WTC11 (cell line): ENCODE measurements around the gene TBC1D4. TPM values are rescaled to one million over a fixed set of nuclear protein-coding genes. Genes with fewer than 3 reads are reported as not detected.

Experiments used
- ATAC-seq: fragments of 200-7000 bp; cut with Tn5 transposase; 2 replicates; pipeline ENCODE4 v1.10.0; 2021; ENCODE audit warnings: mild to moderate bottlenecking, moderate library complexity
- Bru-seq: library from RNA; stranded (reverse); fragments of 400-500 nt; gene quantifications from one replicate; lab custom pipeline; 2021; lab: Mats Ljungman, UMichigan
- CTCF ChIA-PET: fragments of 300-600 bp; sonication (Branson Sonifier 250); formaldehyde crosslinking; loops from one replicate; lab custom pipeline; 2021; ENCODE audit warnings: antibody characterized with exemption; lab: Charles Lee
- POLR2A ChIA-PET: fragments of 350-600 bp; sonication (Branson Sonifier 250); formaldehyde crosslinking; loops from one replicate; lab custom pipeline; 2021; ENCODE audit warnings: antibody characterized with exemption; lab: Charles Lee
- DNase-seq: peaks from one replicate; pipeline ENCODE4 v3.0.0; 2021; ENCODE audit warnings: low spot score
- H3K27ac Mint-ChIP-seq: 2 replicates; pipeline ENCODE4 v1.8.0; 2021; ENCODE audit warnings: mixed read lengths
- H3K27me3 Mint-ChIP-seq: 2 replicates; pipeline ENCODE4 v1.8.0; 2021; ENCODE audit warnings: low read depth, mild to moderate bottlenecking, moderate library complexity, mixed read lengths
- H3K36me3 Mint-ChIP-seq: 2 replicates; pipeline ENCODE4 v1.8.0; 2021; ENCODE audit warnings: mixed read lengths
- H3K4me1 Mint-ChIP-seq: 2 replicates; pipeline ENCODE4 v1.8.0; 2022; ENCODE audit warnings: mixed read lengths
- H3K4me3 Mint-ChIP-seq: 2 replicates; pipeline ENCODE4 v1.8.0; 2021; ENCODE audit warnings: mild to moderate bottlenecking, moderate library complexity, mixed read lengths
- H3K9me3 Mint-ChIP-seq: 2 replicates; pipeline ENCODE4 v1.8.0; 2021; ENCODE audit warnings: mixed read lengths
- AR ChIP-seq: fragments of 250-450 bp; sonication (Bioruptor Pico); IDR thresholded peaks from 2 replicates; pipeline ENCODE4 v1.9.0; 2021; ENCODE audit warnings: mild to moderate bottlenecking
- CREM ChIP-seq: sonication (generic); formaldehyde crosslinking; IDR thresholded peaks from 2 replicates; pipeline ENCODE4 v1.8.1; 2022; ENCODE audit warnings: mild to moderate bottlenecking, missing genetic modification reagents, moderate library complexity
- CTCF ChIP-seq: fragments of 200-600 bp; IDR thresholded peaks from 2 replicates; pipeline ENCODE4 v1.8.0; 2022; ENCODE audit warnings: antibody characterized with exemption
- E2F5 ChIP-seq: sonication (generic); formaldehyde crosslinking; IDR thresholded peaks from 2 replicates; pipeline ENCODE4 v1.8.1; 2022; ENCODE audit warnings: mild to moderate bottlenecking, moderate library complexity, missing genetic modification reagents
- FOXK1 ChIP-seq: sonication (generic); formaldehyde crosslinking; IDR thresholded peaks from 2 replicates; pipeline ENCODE4 v1.8.0; 2022; ENCODE audit warnings: mild to moderate bottlenecking, moderate library complexity, missing genetic modification reagents
- GABPB1 ChIP-seq: sonication (generic); formaldehyde crosslinking; IDR thresholded peaks from 2 replicates; pipeline ENCODE4 v1.8.1; 2023; ENCODE audit warnings: mild to moderate bottlenecking, missing genetic modification reagents
- HMGA2 ChIP-seq: fragments of 250-450 bp; sonication (Bioruptor Pico); IDR thresholded peaks from 2 replicates; pipeline ENCODE4 v1.4.0; 2021; ENCODE audit warnings: mild to moderate bottlenecking, moderate library complexity
- HMGXB4 ChIP-seq: sonication (generic); formaldehyde crosslinking; IDR thresholded peaks from 2 replicates; pipeline ENCODE4 v1.8.1; 2023; ENCODE audit warnings: mild to moderate bottlenecking, moderate library complexity, missing genetic modification reagents
- KAT7 ChIP-seq: sonication (generic); formaldehyde crosslinking; IDR thresholded peaks from 2 replicates; pipeline ENCODE4 v1.8.1; 2023; ENCODE audit warnings: missing genetic modification reagents, mild to moderate bottlenecking, borderline replicate concordance
- NFYB ChIP-seq: sonication (generic); formaldehyde crosslinking; conservative IDR thresholded peaks from 2 replicates; pipeline ENCODE4 v1.8.0; 2022; ENCODE audit warnings: low read depth, missing genetic modification reagents
- OVOL2 ChIP-seq: fragments of 250-450 bp; sonication (Bioruptor Pico); IDR thresholded peaks from 2 replicates; pipeline ENCODE4 v1.9.0; 2021; ENCODE audit warnings: mild to moderate bottlenecking, borderline replicate concordance
- PRDM15 ChIP-seq: sonication (generic); formaldehyde crosslinking; IDR thresholded peaks from 2 replicates; pipeline ENCODE4 v1.8.0; 2022; ENCODE audit warnings: missing genetic modification reagents
- PRRX2 ChIP-seq: fragments of 250-450 bp; sonication (Bioruptor Pico); IDR thresholded peaks from 2 replicates; pipeline ENCODE4 v1.8.0; 2021; ENCODE audit warnings: mild to moderate bottlenecking
- SMAD3 ChIP-seq: sonication (generic); formaldehyde crosslinking; IDR thresholded peaks from 2 replicates; pipeline ENCODE4 v1.8.0; 2022; ENCODE audit warnings: missing genetic modification reagents, mild to moderate bottlenecking, borderline replicate concordance
- SMAD4 ChIP-seq: sonication (generic); formaldehyde crosslinking; IDR thresholded peaks from 2 replicates; pipeline ENCODE4 v1.8.0; 2022; ENCODE audit warnings: mild to moderate bottlenecking, missing genetic modification reagents
- SP1 ChIP-seq: sonication (generic); formaldehyde crosslinking; conservative IDR thresholded peaks from 2 replicates; pipeline ENCODE4 v1.8.1; 2022; ENCODE audit warnings: missing genetic modification reagents
- TEAD4 ChIP-seq: sonication (generic); formaldehyde crosslinking; IDR thresholded peaks from 2 replicates; pipeline ENCODE4 v1.8.0; 2022; ENCODE audit warnings: mild to moderate bottlenecking, missing genetic modification reagents
- ZBTB43 ChIP-seq: sonication (generic); formaldehyde crosslinking; IDR thresholded peaks from 2 replicates; pipeline ENCODE4 v1.8.1; 2023; ENCODE audit warnings: mild to moderate bottlenecking, missing genetic modification reagents
- ZNF121 ChIP-seq: sonication (generic); formaldehyde crosslinking; IDR thresholded peaks from 2 replicates; pipeline ENCODE4 v1.8.0; 2023; ENCODE audit warnings: missing genetic modification reagents
- ZNF263 ChIP-seq: sonication (generic); formaldehyde crosslinking; IDR thresholded peaks from 2 replicates; pipeline ENCODE4 v1.8.1; 2022; ENCODE audit warnings: low read depth, mild to moderate bottlenecking, moderate library complexity, missing genetic modification reagents
- ZNF317 ChIP-seq: sonication (generic); formaldehyde crosslinking; IDR thresholded peaks from 2 replicates; pipeline ENCODE4 v1.8.1; 2023; ENCODE audit warnings: low read depth, mild to moderate bottlenecking, moderate library complexity, missing genetic modification reagents, borderline replicate concordance
- long read RNA-seq, 3 experiments: library from RNA in 1 of 3; library from capped mRNA in 1 of 3; library from polyadenylated mRNA in 1 of 3; unstranded in 2 of 3; stranded (forward) in 1 of 3; transcript quantifications; one replicate each; pipeline ENCODE4 v2.0.0, GENCODE V29; 2021
- total RNA-seq: library from RNA; stranded (reverse); gene quantifications from 3 replicates; pipeline ENCODE4 v1.2.3, GENCODE V29; 2021

TBC1D4 gene
- total RNA-seq (30.1 to 37.1 TPM (median 30.4 TPM) in 3 replicates), Bru-seq, nascent RNA (percentile 79 among the genes with signal in this experiment)
- long read RNA-seq, experiment 1, full-length matches to known transcripts: 79 of 133 reads
- long read RNA-seq, experiment 1, partial matches to known transcripts: 30 of 133 reads
- long read RNA-seq, experiment 1, other reads (novel, unspliced or antisense): 24 of 133 reads
- long read RNA-seq, experiment 2, full-length matches to known transcripts: 11 of 44 reads
- long read RNA-seq, experiment 2, partial matches to known transcripts: 11 of 44 reads
- long read RNA-seq, experiment 2, other reads (novel, unspliced or antisense): 22 of 44 reads
- long read RNA-seq, experiment 3, partial matches to known transcripts: 0 of 1 reads
- long read RNA-seq, experiment 3, other reads (novel, unspliced or antisense): 1 of 1 reads

GRCh38 chr13:75482070-75482819, at the start of gene TBC1D4:
Gene TBC1D4, minus strand, starts transcription at chr13:75482169. Its CDS starts 402 bp downstream, at chr13:75481767.
- ATAC-seq (peak; percentile 82), DNase-seq (peak; percentile 93)
- H3K36me3 Mint-ChIP-seq: no peaks in the 10 kb centered on the region
- no peaks in the 10 kb centered on the region for H3K27me3 Mint-ChIP-seq
- CTCF ChIA-PET: interaction anchor here (0.5 to 1.7 kb wide), 46 partner anchors 10 to 306 kb away, joined by 3 to 23 read pairs (median 5); partner anchors contain the start of genes COMMD6 and UCHL3
- peaks cover 49% of the 10 kb centered on the region for H3K4me1 Mint-ChIP-seq
- peak within 1 kb of the TSS; percentile 90 for H3K4me3 Mint-ChIP-seq
- no peaks in the 10 kb centered on the region for H3K9me3 Mint-ChIP-seq
- POLR2A ChIA-PET: interaction anchor here (0.5 to 1.1 kb wide), 6 partner anchors 28 to 155 kb away, joined by 3 to 4 read pairs (median 3); partner anchors contain the start of gene LMO7
- TF ChIP-seq ZBTB43 (CRISPR knock-in tag) (no peak), KAT7 (CRISPR knock-in tag) (no peak), PRDM15 (peak; percentile 67), ZNF263 (CRISPR knock-in tag) (0 out of 2 replicates have a peak, but pooled peaks have one; percentile 14), CTCF (peak; percentile 32), HMGXB4 (CRISPR knock-in tag) (peak; percentile 72; the same call in 1 of the 2 replicates), E2F5 (CRISPR knock-in tag) (peak; percentile 45), SMAD4 (no peak), SP1 (peak; percentile 45; the same call in 1 of the 2 replicates), NFYB (0 out of 2 replicates have a peak, but pooled peaks have one; percentile 8)
- TF ChIP-seq, all 79 proteins: peak for 7
- H3K27ac Mint-ChIP-seq: peak within 1 kb of the TSS; percentile 86

GRCh38 chr13:75530549-75530961, 48.6 kb upstream of the TBC1D4 start:
- no peak for DNase-seq
- Mint-ChIP-seq H3K27ac (peak overlapping the region; percentile 36; the same call in 1 of the 2 replicates), H3K36me3 (peaks cover 53% of the 10 kb centered on the region), H3K9me3 (peaks cover 5% of the 10 kb centered on the region; the same call in 1 of the 2 replicates), H3K4me1 (peaks cover 22% of the 10 kb centered on the region), H3K4me3 (no peak overlapping the region), H3K27me3 (no peaks in the 10 kb centered on the region)
- ChIA-PET POLR2A (no interaction called here), CTCF (interaction anchor here (0.8 kb wide), 1 partner anchor 48 kb away, joined by 4 read pairs; the partner anchor contains the start of gene TBC1D4)
- ATAC-seq: no peak
- TF ChIP-seq OVOL2 (CRISPR knock-in tag) (no peak), ZNF121 (CRISPR knock-in tag) (no peak), CREM (CRISPR knock-in tag) (no peak), TEAD4 (CRISPR knock-in tag) (no peak), ZNF317 (CRISPR knock-in tag) (no peak), AR (CRISPR knock-in tag) (no peak), SMAD3 (CRISPR knock-in tag) (no peak), GABPB1 (CRISPR knock-in tag) (no peak), HMGA2 (CRISPR knock-in tag) (no peak), PRRX2 (no peak), FOXK1 (CRISPR knock-in tag) (no peak)
